AG08396 (cell line): ENCODE results near the gene SYDE2.

Experiments
- DNase-seq: peaks from one replicate; pipeline ENCODE4 v3.0.0; 2012; ENCODE audit warnings: low spot score, mixed read lengths

Gene SYDE2

DNA sequence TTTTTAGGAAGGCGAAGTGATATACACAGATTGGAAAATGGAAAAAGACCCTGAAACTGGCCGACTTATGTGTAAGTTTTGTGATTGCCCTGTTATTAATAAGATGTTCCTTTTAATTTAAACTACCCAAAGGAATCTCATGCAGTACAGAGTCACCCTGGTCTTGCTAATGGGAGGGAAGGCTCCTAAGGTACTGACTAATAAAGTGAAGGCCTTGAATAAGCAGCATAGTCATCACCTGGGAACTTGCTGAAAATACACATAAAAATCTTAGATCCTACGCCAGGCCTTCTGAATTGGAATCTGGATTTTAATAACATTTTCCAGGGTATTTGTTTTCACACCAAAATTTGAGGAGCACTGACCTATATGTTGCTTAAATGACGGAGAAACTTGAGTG lies 79.1 kb downstream of the SYDE2 start:
- DNase-seq, result no peak

DNA sequence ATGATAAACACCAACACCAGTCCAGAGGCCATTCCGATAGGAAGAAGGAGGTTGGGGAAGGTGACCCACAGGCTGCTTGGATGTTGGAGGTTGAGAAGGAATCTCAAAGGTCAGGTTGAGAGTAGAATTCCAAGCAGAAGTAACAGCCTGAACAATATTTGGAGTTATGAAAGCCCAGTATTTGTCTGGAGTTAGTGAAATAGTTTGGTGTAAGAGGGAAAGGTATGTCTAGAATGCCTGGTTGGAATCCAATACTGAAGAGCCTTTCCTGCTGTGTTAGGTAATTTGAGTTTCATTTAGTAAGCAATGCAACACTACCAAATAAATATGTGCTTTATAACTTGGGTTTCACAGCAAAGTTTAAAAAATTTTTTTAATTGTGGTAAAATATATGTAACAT lies 82.1 kb downstream of the SYDE2 start:
- no peak for DNase-seq

DNA sequence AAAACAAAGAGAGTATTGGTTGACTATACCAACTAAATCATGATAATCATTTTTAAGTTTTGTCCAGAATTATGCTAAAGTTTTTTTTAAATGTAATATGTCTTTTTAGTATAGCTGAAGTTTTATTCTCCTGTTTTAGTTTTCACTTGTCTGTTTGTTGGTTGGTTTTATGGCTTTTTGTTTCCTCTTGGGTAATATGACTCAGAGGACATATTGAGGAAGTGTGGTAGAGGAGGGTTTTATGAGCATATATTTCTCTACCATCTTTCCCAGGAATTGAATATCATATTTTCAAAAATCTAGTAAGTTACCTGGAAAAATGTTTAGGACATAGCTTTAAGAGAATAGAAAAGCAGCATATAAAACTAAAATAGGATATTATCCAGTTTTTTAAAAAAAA lies 84.0 kb downstream of the SYDE2 start:
- no peak for DNase-seq

DNA sequence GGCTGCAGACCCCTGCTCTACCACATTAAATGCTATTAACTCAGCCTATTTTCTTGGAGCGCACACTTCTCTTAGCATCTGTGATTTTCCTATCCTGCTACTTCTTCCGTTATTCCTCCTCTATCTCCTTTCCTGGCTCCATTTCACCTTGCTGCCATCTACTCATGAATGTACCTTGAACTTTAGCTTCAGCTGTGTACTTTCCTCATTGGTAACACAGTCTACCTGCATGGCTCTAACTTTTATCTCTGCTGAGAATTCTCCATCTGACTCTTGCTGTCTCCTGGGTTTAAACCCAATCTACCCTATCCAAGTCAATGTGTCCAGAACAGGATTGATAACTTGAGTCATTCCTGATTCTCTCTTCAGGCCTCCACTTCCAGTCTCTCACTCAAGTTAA lies 84.9 kb downstream of the SYDE2 start:
- no peak for DNase-seq

DNA sequence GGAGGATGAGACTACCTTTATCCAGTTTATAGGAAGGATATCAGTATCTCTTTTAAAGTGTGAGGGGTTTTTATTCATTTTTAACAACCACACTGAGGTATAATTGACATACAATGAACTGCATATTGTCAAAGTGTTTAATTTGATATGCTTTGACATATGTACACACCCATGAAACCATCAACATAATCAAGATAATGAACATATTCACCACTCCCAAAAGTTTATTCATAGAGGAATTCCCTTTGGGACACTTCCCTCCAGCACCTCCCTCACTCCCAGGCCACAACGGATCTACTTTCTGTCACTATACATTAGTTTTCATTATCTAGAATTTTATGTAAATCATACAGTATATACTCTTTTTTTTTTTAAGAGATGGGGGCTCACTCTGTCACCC lies 89.1 kb downstream of the SYDE2 start:
- no peak for DNase-seq

DNA sequence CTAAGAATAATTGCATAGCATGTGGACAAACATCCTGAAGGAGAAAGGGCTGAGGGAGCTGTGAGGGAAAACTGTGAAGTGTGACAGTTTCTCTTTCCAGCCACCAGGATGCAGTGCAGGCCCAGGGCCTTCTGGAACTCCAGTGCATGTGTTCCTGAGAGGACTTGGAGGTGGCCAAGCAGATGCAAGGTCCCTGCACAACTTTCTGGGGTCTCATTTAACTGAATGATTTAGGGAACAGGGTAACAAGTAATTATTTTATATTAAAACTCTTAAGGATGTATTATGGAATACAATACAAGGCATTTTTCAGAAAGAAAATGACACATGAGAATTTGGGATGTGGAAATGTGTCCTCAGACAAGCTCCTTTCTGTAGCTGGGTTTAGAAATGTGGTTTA lies 91.3 kb downstream of the SYDE2 start:
- DNase-seq, result peak; percentile 77
